Psoas muscle (tissue), 8 donors: ENCODE data around the gene NEK6. TPM values are rescaled to one million over a fixed set of nuclear protein-coding genes. Genes with fewer than 3 reads are reported as not detected.

Experiments
- ATAC-seq, 4 donors: fragments of 200-7000 bp; cut with Tn5 transposase; one replicate each; pipeline ENCODE4 v1.9.1; 2020; ENCODE audit warnings: moderate library complexity in 3 of 4, mild to moderate bottlenecking in 2 of 4
- DNase-seq, 2 donors: peaks; one replicate each; pipeline ENCODE4 v3.0.0-alpha.2; 2020
- H3K27ac ChIP-seq: fragments of 200-600 bp; one replicate; pipeline ENCODE4 v1.8.0; 2022
- H3K27me3 ChIP-seq, 3 donors: fragments of 200-600 bp in 1 of 3; one replicate each; pipeline versions ENCODE4 v1.6.1 to v1.8.0; 2013 to 2022; ENCODE audit warnings: low read length in 2 of 3, mild to moderate bottlenecking in 2 of 3, moderate library complexity in 1 of 3; ENCODE audit not compliant: insufficient read depth in 3 of 3
- H3K36me3 ChIP-seq, 2 donors: fragments of 200-600 bp in 1 of 2; one replicate each; pipeline versions ENCODE4 v1.6.1 to v1.8.0; 2013 to 2022; ENCODE audit warnings: low read depth in 1 of 2, mild to moderate bottlenecking in 1 of 2, moderate library complexity in 1 of 2; ENCODE audit not compliant: insufficient read depth in 1 of 2
- H3K4me1 ChIP-seq: fragments of 200-600 bp; one replicate; pipeline ENCODE4 v1.8.0; 2022
- H3K4me3 ChIP-seq: fragments of 200-600 bp; one replicate; pipeline ENCODE4 v1.8.0; 2022; ENCODE audit warnings: mild to moderate bottlenecking
- H3K9me3 ChIP-seq: fragments of 200-600 bp; one replicate; pipeline ENCODE4 v1.8.0; 2022
- CTCF ChIP-seq: fragments of 200-600 bp; IDR thresholded peaks from one replicate; pipeline ENCODE4 v1.8.0; 2022; ENCODE audit warnings: antibody characterized with exemption
- WGBS, 3 donors: extraction: QIAGEN DNeasy Blood & Tissue Kit; methylation state at CpG; one replicate each; pipeline versions ENCODE4 v1.1.6 to v1.1.7; 2013; 5-methylcytosine and 5-hydroxymethylcytosine counted together
- intact Hi-C, 2 donors: fragments of 100-400 bp; cut with DNase I; formaldehyde crosslinking; loops; one replicate each; pipeline versions ENCODE4 v1.11.0 to v1.14.2; 2022
- polyA plus RNA-seq, 3 donors: library from polyadenylated mRNA; stranded (reverse); fragments of 200-250 nt; gene quantifications; one replicate each; pipeline ENCODE4 v1.2.3, GENCODE V29; 2013
- total RNA-seq, 4 donors: library from RNA; stranded (reverse); fragmentation: NEBNext Ultra II Directional in 2 of 4; extraction: Animal tissue kit (Norgen Biotek cat#: 25700) in 2 of 4; gene quantifications; one replicate each; pipeline versions ENCODE4 v1.2.1 to v1.2.4, GENCODE V29; 2021 to 2023
- donor health status: healthy with polysubstance abuse.
- donor health status: DM: no; HTN: no; CAD: no; lungs with moderate emphysema.
- donor health status: Bipolar disorder and iron deficiency.
- donor health status: healthy.
- donor health status: DM: yes; HTN: yes; CAD: no.
- donor health status: DM: no; HTN: no; CAD: no.
- donor health status: DM: no; HTN: no; CAD: no.
- donor health status: DM: yes; HTN: yes; CAD: no.

Gene NEK6
- total and polyA plus RNA-seq, 7 donors, result 2.0 to 16.0 (median 5.3) TPM

GRCh38 chr9:124325816-124326215 is 68.1 kb downstream of the NEK6 start:
- peaks cover 0 to 40% of the 10 kb centered on the region in 2 donors for H3K36me3 ChIP-seq
- WGBS, 3 donors, result 92 to 95% (median 95%) methylated on average over 6 of the region's 6 CpGs
- TF ChIP-seq CTCF, result no peak

GRCh38 chr9:124326378-124326777 is 68.6 kb downstream of the NEK6 start:
- H3K4me3 ChIP-seq, result no peak overlapping the region
- no peaks in the 10 kb centered on the region for H3K27me3 ChIP-seq
- no peaks in the 10 kb centered on the region for H3K4me1 ChIP-seq
- ATAC-seq, result no peak
- no peaks in the 10 kb centered on the region for H3K9me3 ChIP-seq
- WGBS, 3 donors, result 89 to 94% (median 92%) methylated on average over 21 of the region's 21 CpGs
- no peak for DNase-seq
- H3K27ac ChIP-seq, result no peak overlapping the region
- H3K36me3 ChIP-seq, result peaks cover 0 to 42% of the 10 kb centered on the region in 2 donors
- TF ChIP-seq CTCF, result no peak
- intact Hi-C loops, result no loop called here

More at GRCh38 chr9:124325816-124326215, 68.1 kb downstream of the NEK6 start:
- no peak for ATAC-seq
- Histone ChIP-seq H3K27me3 (no peaks in the 10 kb centered on the region), H3K4me3 (no peak overlapping the region), H3K27ac (no peak overlapping the region), H3K9me3 (no peaks in the 10 kb centered on the region), H3K4me1 (no peaks in the 10 kb centered on the region)
- intact Hi-C loops, result no loop called here
- no peak for DNase-seq

- Histone ChIP-seq H3K27ac (no peak overlapping the region), H3K9me3 (no peaks in the 10 kb centered on the region), H3K36me3 (peaks cover 0 to 46% of the 10 kb centered on the region in 2 donors), H3K4me3 (no peak overlapping the region), H3K27me3 (no peaks in the 10 kb centered on the region), H3K4me1 (no peaks in the 10 kb centered on the region)
- ATAC-seq (no peak), DNase-seq (no peak)
- intact Hi-C loops, result no loop called here
- WGBS, 3 donors, result 82 to 88% (median 87%) methylated on average over 9 of the region's 9 CpGs
- TF ChIP-seq CTCF, result no peak
Observed at GRCh38 chr9:124327491-124327890, 69.7 kb downstream of the NEK6 start.

GRCh38 chr9:124328285-124328684 is 70.5 kb downstream of the NEK6 start:
- no peaks in the 10 kb centered on the region for H3K4me1 ChIP-seq
- WGBS, 3 donors, result 93 to 96% (median 96%) methylated on average over 12 of the region's 12 CpGs

More at GRCh38 chr9:124328285-124328684, 70.5 kb downstream of the NEK6 start:
- TF ChIP-seq CTCF, result no peak
- Histone ChIP-seq H3K27ac (no peak overlapping the region), H3K27me3 (no peaks in the 10 kb centered on the region), H3K4me3 (no peak overlapping the region), H3K9me3 (no peaks in the 10 kb centered on the region), H3K36me3 (peaks cover 0 to 49% of the 10 kb centered on the region in 2 donors)
- ATAC-seq (no peak), DNase-seq (no peak)
- intact Hi-C loops, result no loop called here
